Astrocyte (in vitro differentiated cells and primary cell): ENCODE measurements around the gene ZNF81. TPM values are rescaled to one million over a fixed set of nuclear protein-coding genes. Genes with fewer than 3 reads are reported as not detected.
"Not testable (repeated sequence)": the region's sequence is repeated elsewhere in the genome, so short reads cannot be mapped to it uniquely, and the experiment has no call there.

Source experiments
- DNase-seq: peaks from one replicate; pipeline ENCODE4 v3.0.0-alpha.2; 2010; ENCODE audit warnings: low read depth
- FAIRE-seq: peaks from 2 replicates; lab custom pipeline; 2011; peaks lifted over from hg19 to GRCh38; lab: Jason Lieb, UNC
- H2AFZ ChIP-seq: 2 replicates; pipeline ENCODE4 v1.6.0; 2012; ENCODE audit warnings: low read depth, low read length, inconsistent platforms
- H3K27ac ChIP-seq: 2 replicates; pipeline ENCODE4 v1.5.1; 2011; ENCODE audit warnings: low read depth, low read length, inconsistent platforms
- H3K27me3 ChIP-seq: 2 replicates; pipeline ENCODE4 v1.6.0; 2011; ENCODE audit warnings: low read length, inconsistent platforms; ENCODE audit not compliant: insufficient read depth
- H3K36me3 ChIP-seq: 2 replicates; pipeline ENCODE4 v1.5.1; 2011; ENCODE audit warnings: low read length, inconsistent platforms; ENCODE audit not compliant: insufficient read depth
- H3K4me1 ChIP-seq: 2 replicates; pipeline ENCODE4 v1.5.1; 2011; ENCODE audit warnings: low read length, inconsistent platforms; ENCODE audit not compliant: insufficient read depth
- H3K4me2 ChIP-seq: 2 replicates; pipeline ENCODE4 v1.6.0; 2012; ENCODE audit warnings: low read length, inconsistent platforms
- H3K4me3 ChIP-seq: 2 replicates; pipeline ENCODE4 v1.5.1; 2011; ENCODE audit warnings: low read depth, mild to moderate bottlenecking, low read length, inconsistent platforms; ENCODE audit not compliant: insufficient read depth
- H3K79me2 ChIP-seq: 2 replicates; pipeline ENCODE4 v1.6.0; 2012; ENCODE audit warnings: mild to moderate bottlenecking, low read length, inconsistent platforms; ENCODE audit not compliant: insufficient read depth
- H3K9ac ChIP-seq: 2 replicates; pipeline ENCODE4 v1.6.0; 2012; ENCODE audit warnings: mild to moderate bottlenecking, low read length, inconsistent platforms
- H3K9me3 ChIP-seq: 2 replicates; pipeline ENCODE4 v1.5.1; 2012; ENCODE audit warnings: low read depth, mild to moderate bottlenecking, low read length, inconsistent platforms; ENCODE audit not compliant: insufficient read depth
- H4K20me1 ChIP-seq: 2 replicates; pipeline ENCODE4 v1.6.0; 2012; ENCODE audit warnings: low read length, inconsistent platforms; ENCODE audit not compliant: insufficient read depth
- H3K27ac Mint-ChIP-seq: one replicate; pipeline ENCODE4 v1.8.0; 2021; ENCODE audit warnings: mild to moderate bottlenecking, mixed read lengths; ENCODE audit not compliant: unreplicated experiment
- H3K27me3 Mint-ChIP-seq: one replicate; pipeline ENCODE4 v1.8.0; 2021; ENCODE audit warnings: low read depth, mixed read lengths; ENCODE audit not compliant: unreplicated experiment
- H3K36me3 Mint-ChIP-seq: one replicate; pipeline ENCODE4 v1.8.0; 2021; ENCODE audit warnings: low read depth, mixed read lengths; ENCODE audit not compliant: unreplicated experiment
- H3K4me1 Mint-ChIP-seq: one replicate; pipeline ENCODE4 v1.8.0; 2021; ENCODE audit warnings: low read depth, mixed read lengths; ENCODE audit not compliant: unreplicated experiment
- H3K4me3 Mint-ChIP-seq: one replicate; pipeline ENCODE4 v1.8.0; 2021; ENCODE audit warnings: mild to moderate bottlenecking, moderate library complexity, mixed read lengths; ENCODE audit not compliant: unreplicated experiment
- H3K9me3 Mint-ChIP-seq: one replicate; pipeline ENCODE4 v1.8.0; 2021; ENCODE audit warnings: mild to moderate bottlenecking, mixed read lengths; ENCODE audit not compliant: unreplicated experiment
- EZH2 ChIP-seq: IDR thresholded peaks from 2 replicates; pipeline ENCODE4 v1.6.1; 2012; ENCODE audit warnings: mild to moderate bottlenecking, low read length, inconsistent platforms; ENCODE audit not compliant: insufficient read depth
- total RNA-seq: library from RNA; stranded (reverse); gene quantifications from 2 replicates; pipeline ENCODE4 v1.2.1, GENCODE V29; 2021
- TF ChIP-seq, protein P1 (sequence below): IDR thresholded peaks from 2 replicates; pipeline ENCODE4 v1.5.1; 2011; ENCODE audit warnings: low read depth, mild to moderate bottlenecking, inconsistent platforms, low read length, moderate library complexity; ENCODE audit not compliant: insufficient read depth

Gene ZNF81
- total RNA-seq, 1 donor from 2014 or later, result 8.6 TPM

DNA sequence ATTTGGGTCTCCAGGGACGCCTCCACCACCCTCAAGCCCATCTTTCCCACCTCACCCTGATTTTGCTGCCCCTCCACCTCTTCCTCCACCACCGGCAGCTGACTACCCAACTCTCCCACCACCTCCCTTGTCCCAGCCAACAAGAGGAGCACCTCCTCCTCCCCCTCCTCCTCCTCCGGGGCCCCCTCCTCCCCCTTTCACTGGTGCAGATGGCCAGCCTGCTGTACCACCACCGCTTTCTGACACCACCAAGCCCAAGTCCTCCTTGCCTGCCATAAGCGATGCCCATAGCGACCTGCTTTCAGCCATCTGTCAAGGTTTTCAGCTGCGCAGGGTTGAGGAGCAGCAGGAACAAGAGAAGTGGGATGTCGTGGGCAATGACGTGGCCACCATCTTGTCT is 32.4 kb upstream of the ZNF81 start:
- H3K27me3 Mint-ChIP-seq, result no peaks in the 10 kb centered on the region
- H3K4me1 ChIP-seq, result no peaks in the 10 kb centered on the region
- H3K9ac ChIP-seq, result no peak overlapping the region
- H3K4me2 ChIP-seq, result no peak overlapping the region
- H4K20me1 ChIP-seq, result no peaks in the 10 kb centered on the region
- H3K27ac Mint-ChIP-seq, result no peak overlapping the region
- no peaks in the 10 kb centered on the region for H3K27me3 ChIP-seq
- no peak overlapping the region for H3K4me3 ChIP-seq
- H3K4me3 Mint-ChIP-seq, result no peak overlapping the region
- FAIRE-seq (no peak), DNase-seq (no peak)
- no peaks in the 10 kb centered on the region for H3K79me2 ChIP-seq
- H3K9me3 Mint-ChIP-seq, result no peaks in the 10 kb centered on the region
- TF ChIP-seq, protein P1, sequence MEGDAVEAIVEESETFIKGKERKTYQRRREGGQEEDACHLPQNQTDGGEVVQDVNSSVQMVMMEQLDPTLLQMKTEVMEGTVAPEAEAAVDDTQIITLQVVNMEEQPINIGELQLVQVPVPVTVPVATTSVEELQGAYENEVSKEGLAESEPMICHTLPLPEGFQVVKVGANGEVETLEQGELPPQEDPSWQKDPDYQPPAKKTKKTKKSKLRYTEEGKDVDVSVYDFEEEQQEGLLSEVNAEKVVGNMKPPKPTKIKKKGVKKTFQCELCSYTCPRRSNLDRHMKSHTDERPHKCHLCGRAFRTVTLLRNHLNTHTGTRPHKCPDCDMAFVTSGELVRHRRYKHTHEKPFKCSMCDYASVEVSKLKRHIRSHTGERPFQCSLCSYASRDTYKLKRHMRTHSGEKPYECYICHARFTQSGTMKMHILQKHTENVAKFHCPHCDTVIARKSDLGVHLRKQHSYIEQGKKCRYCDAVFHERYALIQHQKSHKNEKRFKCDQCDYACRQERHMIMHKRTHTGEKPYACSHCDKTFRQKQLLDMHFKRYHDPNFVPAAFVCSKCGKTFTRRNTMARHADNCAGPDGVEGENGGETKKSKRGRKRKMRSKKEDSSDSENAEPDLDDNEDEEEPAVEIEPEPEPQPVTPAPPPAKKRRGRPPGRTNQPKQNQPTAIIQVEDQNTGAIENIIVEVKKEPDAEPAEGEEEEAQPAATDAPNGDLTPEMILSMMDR, result no peak
- TF ChIP-seq EZH2, result no peak
- no peak overlapping the region for H2AFZ ChIP-seq
- no peaks in the 10 kb centered on the region for H3K36me3 ChIP-seq
- H3K4me1 Mint-ChIP-seq, result no peaks in the 10 kb centered on the region
- no peaks in the 10 kb centered on the region for H3K36me3 Mint-ChIP-seq
- no peak overlapping the region for H3K27ac ChIP-seq
- H3K9me3 ChIP-seq, result no peaks in the 10 kb centered on the region

DNA sequence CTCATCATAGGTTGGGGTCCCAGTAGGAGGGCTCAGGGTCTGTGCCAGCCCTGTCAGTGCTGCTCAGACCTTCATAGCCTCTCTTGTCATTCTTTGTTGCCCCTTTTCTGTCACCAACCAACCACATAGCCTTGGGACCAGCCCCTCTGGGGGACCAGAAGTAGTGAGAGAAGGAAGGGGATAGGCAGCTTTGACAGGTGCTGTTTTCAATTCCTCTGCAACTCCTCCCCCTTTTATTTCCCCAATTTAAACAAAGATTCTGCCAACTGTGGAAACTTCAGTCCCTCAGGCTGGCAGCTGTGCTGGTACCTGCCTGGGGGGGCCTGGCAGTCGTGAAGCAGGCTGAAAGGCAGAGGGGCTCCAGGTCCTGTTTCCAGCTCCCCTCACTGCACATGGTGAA is 30.9 kb upstream of the ZNF81 start:
- not testable (repeated sequence) for H3K27ac Mint-ChIP-seq, H3K4me3 Mint-ChIP-seq, H3K27ac ChIP-seq, H3K4me2 ChIP-seq, FAIRE-seq, H3K4me1 Mint-ChIP-seq, H4K20me1 ChIP-seq, H3K79me2 ChIP-seq, DNase-seq, H3K9ac ChIP-seq, H3K27me3 Mint-ChIP-seq, H3K27me3 ChIP-seq, H3K9me3 Mint-ChIP-seq, H3K4me3 ChIP-seq, H3K9me3 ChIP-seq, H3K4me1 ChIP-seq, H2AFZ ChIP-seq, H3K36me3 Mint-ChIP-seq, H3K36me3 ChIP-seq

DNA sequence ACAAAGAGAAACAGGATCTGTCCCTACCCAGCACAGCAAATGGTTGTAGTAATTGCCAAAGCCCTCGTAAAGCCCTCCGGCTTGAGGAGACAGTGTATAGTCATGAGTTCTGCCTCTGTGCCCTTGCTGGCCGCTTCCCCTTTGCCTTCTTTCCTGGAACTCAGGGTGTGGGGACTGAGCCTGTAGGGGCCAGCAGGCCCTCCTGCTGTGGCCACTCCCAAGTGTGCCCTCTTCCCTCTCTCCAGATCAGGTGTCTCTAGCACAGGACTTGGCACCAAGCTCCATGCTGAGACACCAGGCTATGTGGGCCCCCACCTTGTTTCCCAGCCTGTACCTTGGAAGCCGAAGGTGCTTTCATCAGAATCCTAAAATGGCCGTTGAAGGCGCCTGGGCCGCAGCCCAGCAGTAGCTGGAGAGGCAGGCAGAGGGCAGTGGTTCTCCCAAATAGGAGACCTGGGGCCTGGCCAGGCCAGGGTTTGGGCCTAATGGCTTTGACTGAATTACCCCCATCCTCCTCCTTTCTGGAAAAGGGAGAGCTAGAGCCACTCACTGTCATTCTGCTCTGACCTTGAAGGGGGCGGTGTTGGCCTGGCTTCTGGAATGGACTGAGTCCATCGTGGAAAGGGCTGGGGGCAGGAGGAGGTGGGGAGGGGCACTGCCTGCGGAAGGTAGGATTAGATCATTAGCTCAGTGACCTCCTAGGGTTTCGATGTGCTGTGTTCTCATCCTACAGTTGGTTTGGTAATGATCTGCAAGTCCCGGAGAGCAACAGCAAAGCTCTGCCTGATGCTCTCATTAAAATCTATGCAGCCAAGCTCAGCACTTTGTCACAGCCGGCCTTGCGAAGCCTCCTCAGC is 30.1 kb upstream of the ZNF81 start:
- H2AFZ ChIP-seq, H3K4me3 Mint-ChIP-seq, H3K9me3 Mint-ChIP-seq, H3K36me3 Mint-ChIP-seq, DNase-seq, H3K4me3 ChIP-seq, H3K79me2 ChIP-seq, H3K4me2 ChIP-seq, FAIRE-seq, H3K27me3 ChIP-seq, H3K4me1 Mint-ChIP-seq, H4K20me1 ChIP-seq, H3K9me3 ChIP-seq, H3K27me3 Mint-ChIP-seq, H3K27ac ChIP-seq, H3K4me1 ChIP-seq, H3K36me3 ChIP-seq, H3K9ac ChIP-seq, H3K27ac Mint-ChIP-seq: not testable (repeated sequence)

DNA sequence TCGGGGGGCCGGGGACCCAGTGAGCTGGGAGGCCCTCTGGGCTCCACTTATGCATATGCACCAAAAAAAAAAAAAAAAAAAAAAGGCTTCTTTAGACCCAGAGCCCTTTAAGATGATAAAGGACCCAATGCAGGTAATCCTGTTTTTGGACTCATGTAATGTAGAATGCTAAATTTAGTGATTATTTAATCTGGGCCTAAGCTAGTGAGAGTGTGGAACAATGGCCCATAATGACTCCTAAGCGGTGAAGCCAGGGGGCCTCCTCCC is 29.5 kb upstream of the ZNF81 start:
- not testable (repeated sequence) for H3K9me3 Mint-ChIP-seq, H3K36me3 Mint-ChIP-seq, H3K27ac ChIP-seq, H3K9me3 ChIP-seq, H3K36me3 ChIP-seq, H3K27me3 ChIP-seq, H3K27me3 Mint-ChIP-seq, H4K20me1 ChIP-seq, DNase-seq, H3K4me3 Mint-ChIP-seq, FAIRE-seq, H3K79me2 ChIP-seq, H3K9ac ChIP-seq, H2AFZ ChIP-seq, H3K4me3 ChIP-seq, H3K4me1 ChIP-seq, H3K4me1 Mint-ChIP-seq, H3K27ac Mint-ChIP-seq, H3K4me2 ChIP-seq
